Measurements from ENCODE around the gene C16orf96.

DNA sequence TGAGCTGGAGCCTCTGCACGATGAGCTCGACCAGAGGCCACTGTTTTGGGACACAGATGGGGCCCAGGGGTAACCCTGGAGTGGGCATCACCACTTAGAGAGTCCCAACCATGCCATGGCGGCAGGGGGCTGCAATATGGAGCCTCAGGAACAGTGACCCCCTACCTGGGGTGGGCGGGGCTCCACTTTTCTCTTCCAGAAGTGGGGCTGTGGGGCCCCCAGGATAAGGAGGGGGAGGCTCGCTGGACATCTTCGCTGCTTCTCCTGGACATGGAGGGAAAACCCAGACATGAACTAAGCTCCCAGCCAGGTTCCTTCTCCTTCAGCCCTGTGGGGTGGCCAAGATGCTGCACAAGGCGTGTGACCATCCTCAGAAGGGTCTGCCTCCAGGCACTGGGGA, 42.3 kb upstream of the C16orf96 start:
- TF ChIP-seq, protein P1, sequence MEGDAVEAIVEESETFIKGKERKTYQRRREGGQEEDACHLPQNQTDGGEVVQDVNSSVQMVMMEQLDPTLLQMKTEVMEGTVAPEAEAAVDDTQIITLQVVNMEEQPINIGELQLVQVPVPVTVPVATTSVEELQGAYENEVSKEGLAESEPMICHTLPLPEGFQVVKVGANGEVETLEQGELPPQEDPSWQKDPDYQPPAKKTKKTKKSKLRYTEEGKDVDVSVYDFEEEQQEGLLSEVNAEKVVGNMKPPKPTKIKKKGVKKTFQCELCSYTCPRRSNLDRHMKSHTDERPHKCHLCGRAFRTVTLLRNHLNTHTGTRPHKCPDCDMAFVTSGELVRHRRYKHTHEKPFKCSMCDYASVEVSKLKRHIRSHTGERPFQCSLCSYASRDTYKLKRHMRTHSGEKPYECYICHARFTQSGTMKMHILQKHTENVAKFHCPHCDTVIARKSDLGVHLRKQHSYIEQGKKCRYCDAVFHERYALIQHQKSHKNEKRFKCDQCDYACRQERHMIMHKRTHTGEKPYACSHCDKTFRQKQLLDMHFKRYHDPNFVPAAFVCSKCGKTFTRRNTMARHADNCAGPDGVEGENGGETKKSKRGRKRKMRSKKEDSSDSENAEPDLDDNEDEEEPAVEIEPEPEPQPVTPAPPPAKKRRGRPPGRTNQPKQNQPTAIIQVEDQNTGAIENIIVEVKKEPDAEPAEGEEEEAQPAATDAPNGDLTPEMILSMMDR (IDR thresholded peaks at IDR 0.05) = no peak
- TF ChIP-seq POLR2AphosphoS5 (IDR thresholded peaks at IDR 0.05) = no peak
